Fibroblast of lung (primary cell): Measurements from ENCODE around the gene ZNF324B. TPM values are rescaled to one million over a fixed set of nuclear protein-coding genes. Genes with fewer than 3 reads are reported as not detected.

Experiments
- DNase-seq, 2 donors: peaks; one replicate each; pipeline versions ENCODE4 v3.0.0 to v3.0.0-alpha.2; 2010; ENCODE audit warnings: low read depth in 2 of 2
- H2AFZ ChIP-seq: 2 replicates; pipeline ENCODE4 v1.5.1; 2012; ENCODE audit warnings: low read length, control low read depth, inconsistent platforms
- H3K27ac ChIP-seq: 2 replicates; pipeline ENCODE4 v1.5.1; 2011; ENCODE audit warnings: low read length, control low read depth; ENCODE audit not compliant: insufficient read depth
- H3K27me3 ChIP-seq: 2 replicates; pipeline ENCODE4 v1.5.1; 2011; ENCODE audit warnings: mild to moderate bottlenecking, low read length; ENCODE audit not compliant: control insufficient read depth, insufficient read depth
- H3K36me3 ChIP-seq: 2 replicates; pipeline ENCODE4 v1.5.1; 2011; ENCODE audit warnings: low read length; ENCODE audit not compliant: control insufficient read depth, insufficient read depth
- H3K4me1 ChIP-seq: 2 replicates; pipeline ENCODE4 v1.5.1; 2011; ENCODE audit warnings: low read length; ENCODE audit not compliant: control insufficient read depth, insufficient read depth; ENCODE audit errors: extremely low read depth
- H3K4me2 ChIP-seq: 2 replicates; pipeline ENCODE4 v1.5.1; 2011; ENCODE audit warnings: low read length, control low read depth; ENCODE audit not compliant: insufficient read depth; ENCODE audit errors: extremely low read depth
- H3K4me3 ChIP-seq, 4 experiments: fragments of 200-600 bp in 1 of 4; sonication (generic) in 1 of 4; replicated peaks in 1 of 4; 2 replicates each; pipeline ENCODE4 v1.5.1; 2011 to 2016; ENCODE audit warnings: low read length in 4 of 4, low read depth in 3 of 4, mild to moderate bottlenecking in 3 of 4, control low read depth in 2 of 4, inconsistent platforms in 1 of 4, mixed read lengths in 1 of 4; ENCODE audit not compliant: insufficient read depth in 1 of 4; ENCODE audit errors: control extremely low read depth in 1 of 4
- H3K79me2 ChIP-seq: 2 replicates; pipeline ENCODE4 v1.5.1; 2012; ENCODE audit warnings: mild to moderate bottlenecking, low read length, inconsistent platforms; ENCODE audit not compliant: control insufficient read depth, insufficient read depth
- H3K9ac ChIP-seq: 2 replicates; pipeline ENCODE4 v1.5.1; 2011; ENCODE audit warnings: mild to moderate bottlenecking, low read length, control low read depth; ENCODE audit not compliant: insufficient read depth
- H3K9me3 ChIP-seq: 2 replicates; pipeline ENCODE4 v1.5.1; 2012; ENCODE audit warnings: low read depth, low read length; ENCODE audit not compliant: control insufficient read depth, insufficient read depth
- H4K20me1 ChIP-seq: 2 replicates; pipeline ENCODE4 v1.5.1; 2011; ENCODE audit warnings: low read length; ENCODE audit not compliant: control insufficient read depth, insufficient read depth; ENCODE audit errors: extremely low read depth
- CTCF ChIP-seq, 2 donors: IDR thresholded peaks in 1 of 2; conservative IDR thresholded peaks in 1 of 2; 1 replicate in 1 of 2; 2 replicates in 1 of 2; pipeline ENCODE4 v1.5.1; 2011 to 2012; ENCODE audit warnings: low read length in 2 of 2, control low read depth in 1 of 2, inconsistent platforms in 1 of 2, low read depth in 1 of 2, mild to moderate bottlenecking in 1 of 2
- EZH2 ChIP-seq: IDR thresholded peaks from 2 replicates; pipeline ENCODE4 v1.5.1; 2012; ENCODE audit warnings: low read length, control low read depth, mild to moderate bottlenecking; ENCODE audit errors: missing control alignments
- polyA plus RNA-seq, 2 donors: library from polyadenylated mRNA; depleted of rRNA in 1 of 2; stranded (reverse) in 1 of 2; unstranded in 1 of 2; fragments of >200 nt; gene quantifications; 2 replicates each; pipeline ENCODE4 v1.2.1, GENCODE V29; 2011 to 2012; ENCODE audit warnings: missing spikeins in 1 of 2
- total RNA-seq: library from RNA; depleted of rRNA; stranded (reverse); fragments of >200 nt; gene quantifications from 2 replicates; pipeline ENCODE4 v1.2.1, GENCODE V29; 2014

The ZNF324B gene
- total and polyA plus RNA-seq, 2 donors (not counting 1 experiment from before 2014, with no cell fraction given): 2.1 to 8.9 TPM

GRCh38 chr19:58450856-58451357 is 515 bp upstream of the ZNF324B start:
- H3K27ac ChIP-seq: no peak overlapping the region
- TF ChIP-seq EZH2 (no peak), CTCF (conservative IDR thresholded peaks at IDR 0.05 in 1 of 2, IDR thresholded peaks at IDR 0.05 in 1 of 2; ENCODE audit: low read depth in 1 of 2, low read length in 2 of 2) (no peak)

GRCh38 chr19:58453743-58454142 is 2.3 kb downstream of the ZNF324B start:
- Histone ChIP-seq H3K9ac (no peak overlapping the region), H2AFZ (no peak overlapping the region), H3K79me2 (no peaks in the 10 kb centered on the region), H3K4me2 (no peak overlapping the region), H3K4me1 (peaks cover 6% of the 10 kb centered on the region), H3K36me3 (peaks cover 12% of the 10 kb centered on the region), H4K20me1 (no peaks in the 10 kb centered on the region), H3K27me3 (no peaks in the 10 kb centered on the region), H3K27ac (no peak overlapping the region), H3K9me3 (no peaks in the 10 kb centered on the region), H3K4me3 (no peak overlapping the region)
- TF ChIP-seq EZH2 (no peak), CTCF (conservative IDR thresholded peaks at IDR 0.05 in 1 of 2, IDR thresholded peaks at IDR 0.05 in 1 of 2; ENCODE audit: low read depth in 1 of 2, low read length in 2 of 2) (no peak)
- no peak for DNase-seq

More at GRCh38 chr19:58450856-58451357, 515 bp upstream of the ZNF324B start:
- Histone ChIP-seq H3K4me1 (peaks cover 6% of the 10 kb centered on the region), H3K4me2 (peak overlapping the region; percentile 100), H3K79me2 (no peaks in the 10 kb centered on the region), H3K9ac (no peak overlapping the region), H3K27me3 (peaks cover 5% of the 10 kb centered on the region), H3K36me3 (peaks cover 4% of the 10 kb centered on the region), H3K4me3 (peak overlapping the region; percentile 71 to 93 (median 80)), H3K9me3 (no peaks in the 10 kb centered on the region), H2AFZ (peak overlapping the region; percentile 96), H4K20me1 (no peaks in the 10 kb centered on the region)
- DNase-seq: no peak

GRCh38 chr19:58455306-58455705 is 3.9 kb downstream of the ZNF324B start:
- H3K27ac ChIP-seq: no peak overlapping the region
- no peaks in the 10 kb centered on the region for H3K27me3 ChIP-seq
- TF ChIP-seq EZH2: no peak
- no peak for TF ChIP-seq CTCF (conservative IDR thresholded peaks at IDR 0.05 in 1 of 2, IDR thresholded peaks at IDR 0.05 in 1 of 2; ENCODE audit: low read depth in 1 of 2, low read length in 2 of 2)
- peaks cover 6% of the 10 kb centered on the region for H3K4me1 ChIP-seq
- no peaks in the 10 kb centered on the region for H4K20me1 ChIP-seq
- no peak overlapping the region for H2AFZ ChIP-seq
- no peak overlapping the region for H3K9ac ChIP-seq
- no peak overlapping the region for H3K4me3 ChIP-seq
- no peak overlapping the region for H3K4me2 ChIP-seq
- DNase-seq: no peak
- peaks cover 12% of the 10 kb centered on the region for H3K36me3 ChIP-seq
- H3K79me2 ChIP-seq: no peaks in the 10 kb centered on the region
- H3K9me3 ChIP-seq: no peaks in the 10 kb centered on the region
